GM12873 (cell line): ENCODE measurements around the gene LPIN3.

Experiments used
- CTCF ChIP-seq: IDR thresholded peaks from 2 replicates; pipeline ENCODE4 v1.5.1; 2012; ENCODE audit warnings: low read depth, mild to moderate bottlenecking, moderate library complexity, low read length, control low read depth; ENCODE audit not compliant: insufficient read depth; ENCODE audit errors: missing control alignments

The LPIN3 gene

GRCh38 chr20:41380551-41381193 is 40.1 kb downstream of the LPIN3 start:
- TF ChIP-seq CTCF = no peak

GRCh38 chr20:41382791-41383305 is 42.2 kb downstream of the LPIN3 start:
- TF ChIP-seq CTCF = no peak

- no peak for TF ChIP-seq CTCF
Observed at GRCh38 chr20:41386502-41387427, 46.1 kb downstream of the LPIN3 start.

GRCh38 chr20:41387444-41387851 is 46.8 kb downstream of the LPIN3 start:
- no peak for TF ChIP-seq CTCF

GRCh38 chr20:41390889-41391288 is 50.3 kb downstream of the LPIN3 start:
- TF ChIP-seq CTCF = no peak

- no peak for TF ChIP-seq CTCF
Observed at GRCh38 chr20:41391587-41392001, 51.0 kb downstream of the LPIN3 start.

GRCh38 chr20:41392295-41392694 is 51.7 kb downstream of the LPIN3 start:
- no peak for TF ChIP-seq CTCF
